ENCODE measurements around the gene NCF2.

The NCF2 gene

GRCh38 chr1:183584147-183584546 is 6.1 kb downstream of the NCF2 start:
- DNase-seq (ENCODE audit: low read depth), result no peak

DNA sequence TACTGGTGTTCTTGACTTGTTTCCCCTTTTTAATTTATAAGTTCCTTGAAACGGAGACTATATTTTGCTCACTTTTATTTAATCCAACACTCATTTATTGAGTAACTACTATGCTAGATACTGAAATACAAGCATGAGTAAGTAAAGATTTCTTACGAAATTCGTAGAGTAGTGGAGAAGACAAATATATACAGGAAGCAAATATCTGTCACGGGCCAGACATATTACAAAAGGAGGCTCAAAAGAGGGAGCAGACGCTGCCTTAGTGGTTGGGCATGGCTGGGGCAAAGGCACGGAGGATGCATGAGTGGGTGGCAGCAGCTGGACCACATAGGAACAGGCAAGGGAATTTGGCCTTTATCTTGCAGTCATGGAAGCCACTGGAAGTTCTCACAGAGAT is 6.8 kb downstream of the NCF2 start:
- no peak for DNase-seq (ENCODE audit: low read depth)

DNA sequence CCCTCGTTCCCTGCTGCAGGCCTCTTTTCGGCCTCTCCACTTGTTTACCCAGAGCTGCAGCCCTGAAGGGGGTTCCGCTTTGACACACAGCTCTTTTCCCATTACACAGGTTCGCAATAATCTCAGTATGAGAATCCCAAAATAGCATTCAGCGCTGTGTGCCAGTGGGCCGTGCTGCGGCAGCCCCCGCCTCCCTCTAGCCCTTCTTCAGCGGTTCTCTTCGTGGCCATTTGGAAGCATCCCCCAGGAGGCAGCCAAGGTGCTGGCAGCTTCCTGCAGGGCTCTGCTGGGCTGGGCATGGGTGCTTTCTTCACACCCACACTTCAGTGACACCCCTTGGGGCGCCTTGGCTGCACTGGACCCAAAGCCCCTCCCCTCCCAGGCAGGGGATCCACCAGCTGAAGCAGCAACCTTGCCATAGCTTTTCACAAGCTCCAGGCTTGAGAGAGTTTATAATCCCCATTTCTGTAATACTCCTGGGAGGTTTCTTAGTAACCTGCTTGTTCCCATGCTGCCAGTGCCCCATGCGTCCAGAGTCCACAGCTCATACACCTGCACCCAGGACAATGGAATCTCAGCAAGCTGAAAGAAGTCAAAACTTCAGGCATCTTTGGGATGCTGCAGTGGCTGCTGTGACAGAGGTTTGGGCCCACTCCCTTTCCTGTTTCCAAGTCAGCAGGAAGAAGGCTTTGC is 8.1 kb downstream of the NCF2 start:
- DNase-seq (ENCODE audit: low read depth), result no peak

DNA sequence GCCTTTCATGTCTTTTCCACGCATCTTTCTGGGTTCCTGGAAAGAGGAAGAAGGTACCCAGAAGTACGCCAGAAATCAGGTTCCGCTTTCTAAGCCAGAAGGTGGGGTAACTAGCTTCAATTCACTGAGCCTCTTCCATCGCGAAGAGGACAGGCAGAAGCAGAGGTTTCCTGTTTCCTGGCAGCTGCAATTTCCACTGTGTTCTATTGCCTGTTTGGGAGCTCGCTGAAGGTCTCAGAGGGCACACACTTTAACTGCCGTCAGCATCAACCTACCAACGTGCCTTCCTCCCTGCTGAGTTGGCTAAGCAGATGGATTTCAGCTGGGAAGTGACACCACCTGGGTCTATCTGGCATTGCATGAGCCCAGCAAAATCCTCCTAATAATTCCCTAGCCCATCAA is 10.0 kb downstream of the NCF2 start:
- DNase-seq (ENCODE audit: low read depth), result no peak

DNA sequence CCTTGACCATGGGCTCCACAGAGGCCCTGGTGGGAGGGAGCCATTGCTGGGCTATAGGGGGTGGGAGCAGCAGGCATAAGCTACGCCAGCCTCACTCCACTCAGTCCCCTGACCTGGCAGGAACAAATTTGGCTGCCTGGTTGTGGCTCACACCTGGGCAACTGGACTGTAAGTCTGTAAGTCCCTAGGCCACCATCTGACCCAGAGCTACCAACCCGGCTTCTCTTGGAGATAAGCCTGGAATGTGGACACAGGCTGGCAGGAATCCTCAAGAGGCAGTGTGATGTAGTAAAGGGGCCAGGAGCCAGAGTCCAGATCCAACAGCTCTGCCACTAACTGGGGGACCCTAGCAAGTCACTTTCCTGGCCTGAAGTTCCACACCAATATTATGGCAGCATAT is 11.4 kb downstream of the NCF2 start:
- DNase-seq (ENCODE audit: low read depth), result no peak

DNA sequence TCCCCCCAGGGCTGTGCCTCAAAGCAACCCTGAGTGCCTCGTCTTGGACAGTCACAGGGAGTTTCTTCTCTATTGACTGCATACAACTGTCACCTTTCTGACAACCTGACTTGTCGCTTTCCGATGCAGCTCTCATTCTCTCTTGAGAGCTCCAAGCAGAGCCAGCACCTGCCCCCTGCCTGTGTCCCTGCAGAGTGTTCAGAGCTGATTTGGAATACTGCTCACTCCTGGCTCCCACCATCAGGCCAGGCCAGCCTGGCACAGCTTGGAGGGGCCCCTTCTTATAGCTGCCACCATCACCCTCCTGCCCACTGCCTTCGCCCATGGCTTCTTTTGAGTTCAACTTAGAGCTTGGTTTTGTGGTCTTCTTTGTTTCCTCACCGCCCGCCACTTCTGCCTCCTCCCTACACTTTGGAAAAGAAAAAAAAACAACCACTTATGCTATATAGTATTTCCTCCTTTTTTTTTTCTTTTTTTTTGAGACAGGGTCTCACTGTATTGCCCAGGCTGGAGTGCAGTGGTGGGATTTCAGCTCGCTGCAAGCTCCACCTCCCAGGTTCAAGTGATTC is 12.3 kb downstream of the NCF2 start:
- DNase-seq (ENCODE audit: low read depth), result no peak

GRCh38 chr1:183576537-183576936 is 13.7 kb downstream of the NCF2 start:
- DNase-seq (ENCODE audit: low read depth), result no peak

GRCh38 chr1:183575606-183576005 is 14.7 kb downstream of the NCF2 start:
- DNase-seq (ENCODE audit: low read depth), result no peak

- DNase-seq (ENCODE audit: low read depth), result no peak
These were observed 17.5 kb downstream of the NCF2 start for GRCh38 chr1:183572721-183573120.

DNA sequence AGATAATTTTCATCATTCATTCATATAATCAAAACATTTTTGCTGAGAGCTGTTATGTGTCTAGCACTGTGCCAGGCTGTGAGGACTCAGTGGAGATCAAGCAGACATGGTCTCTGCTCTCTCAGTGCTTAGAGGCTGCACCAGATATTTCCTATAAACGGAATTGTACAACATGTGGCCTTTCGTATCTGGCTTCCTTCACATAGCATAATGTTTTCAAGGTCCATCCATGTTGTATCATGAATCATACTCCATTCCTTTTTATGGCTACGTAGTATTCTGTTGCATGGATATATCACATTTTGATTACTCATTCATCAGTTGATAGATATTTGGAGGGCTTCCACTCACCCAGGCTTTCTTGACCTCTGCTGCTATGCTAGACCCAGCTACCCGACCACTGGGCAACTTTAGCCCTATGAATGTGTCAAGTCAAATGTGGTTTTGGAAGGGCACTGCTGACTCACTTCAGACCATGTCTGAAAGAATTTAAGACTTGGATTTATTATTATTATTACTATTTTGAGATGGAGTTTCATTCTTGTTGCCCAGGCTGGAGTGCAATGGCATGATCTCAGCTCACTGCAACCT is 18.5 kb downstream of the NCF2 start:
- no peak for DNase-seq (ENCODE audit: low read depth)

GRCh38 chr1:183570451-183570850 is 19.8 kb downstream of the NCF2 start:
- DNase-seq (ENCODE audit: low read depth), result no peak

GRCh38 chr1:183569801-183570200 is 20.5 kb downstream of the NCF2 start:
- DNase-seq (ENCODE audit: low read depth), result no peak

DNA sequence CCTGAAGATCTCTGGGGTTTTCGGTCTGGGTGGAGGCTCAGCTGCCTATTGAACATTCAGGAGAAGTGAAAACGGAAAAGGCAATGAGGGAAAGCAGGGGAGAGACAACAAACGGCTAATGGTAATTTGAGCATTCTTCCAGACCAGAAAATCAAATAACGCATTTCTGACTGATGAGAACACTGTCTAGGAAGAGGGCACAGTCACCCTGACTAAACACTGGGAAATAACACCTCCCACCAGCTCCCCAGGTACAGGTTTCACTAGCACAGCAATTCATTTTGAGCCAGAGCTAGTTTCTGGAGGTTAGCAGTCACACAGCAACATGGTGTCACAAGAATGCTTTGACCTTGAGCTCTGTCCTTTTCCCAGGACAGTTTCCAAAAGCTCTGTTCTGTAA is 21.1 kb downstream of the NCF2 start:
- DNase-seq (ENCODE audit: low read depth), result no peak

DNA sequence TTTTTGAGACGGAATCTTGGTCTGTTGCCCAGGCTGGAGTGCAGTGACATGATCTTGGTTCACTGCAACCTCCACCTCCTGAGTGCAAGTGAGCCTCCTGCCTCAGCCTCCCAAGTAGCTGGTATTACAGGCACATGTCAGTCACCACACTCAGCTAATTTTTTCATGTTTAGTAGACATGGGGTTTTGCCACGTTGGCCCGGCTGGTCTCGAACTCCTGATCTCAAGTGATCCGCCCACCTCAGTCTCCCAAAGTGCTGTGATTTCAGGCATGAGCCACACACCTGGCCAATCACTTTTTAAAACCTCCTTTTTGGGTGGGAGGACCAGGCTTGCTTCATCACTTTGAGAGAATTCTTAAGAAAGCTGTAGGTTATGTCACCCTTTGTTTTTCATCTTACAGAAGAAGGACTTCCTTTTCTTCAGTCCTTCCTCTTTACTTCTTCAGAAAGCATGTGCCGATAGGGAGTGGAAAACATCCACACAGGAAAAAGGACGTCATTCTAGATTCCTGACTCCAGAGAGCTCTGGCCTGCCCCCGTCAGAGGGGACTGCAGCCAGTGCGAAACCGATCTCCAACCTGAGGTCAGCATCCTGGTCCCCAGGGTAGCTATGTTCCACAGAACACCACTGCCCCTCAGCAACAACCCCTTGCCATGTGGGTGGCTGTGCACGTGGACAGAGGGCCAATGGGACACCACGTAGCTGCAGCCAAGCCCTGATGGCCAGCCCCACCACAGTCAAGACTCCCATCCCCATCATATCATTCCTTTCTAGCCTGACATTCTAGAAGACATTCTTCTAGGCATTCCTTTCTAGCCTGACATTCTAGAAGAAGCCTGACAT is 21.9 kb downstream of the NCF2 start:
- no peak for DNase-seq (ENCODE audit: low read depth)

GRCh38 chr1:183567584-183567983 is 22.7 kb downstream of the NCF2 start:
- no peak for DNase-seq (ENCODE audit: low read depth)

DNA sequence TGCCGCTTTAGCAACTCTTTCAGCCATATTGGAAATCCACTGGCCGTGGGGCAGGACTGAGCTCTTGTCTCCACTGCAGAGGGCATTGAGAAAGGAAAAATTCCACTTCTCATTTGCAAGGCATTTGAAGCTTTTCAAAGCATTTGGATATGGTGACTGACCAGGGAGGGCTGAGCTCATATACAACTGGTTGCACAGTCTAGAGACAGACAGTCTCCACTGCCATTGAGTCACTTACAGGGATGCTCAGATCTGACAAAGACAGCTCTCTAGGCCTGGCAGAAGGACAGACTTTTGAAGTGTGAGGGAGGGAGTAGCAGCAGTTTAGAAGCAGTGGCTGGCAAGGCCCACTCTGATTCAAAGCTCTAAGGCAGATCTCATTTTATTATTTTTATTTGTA is 24.2 kb downstream of the NCF2 start:
- DNase-seq (ENCODE audit: low read depth), result no peak

DNA sequence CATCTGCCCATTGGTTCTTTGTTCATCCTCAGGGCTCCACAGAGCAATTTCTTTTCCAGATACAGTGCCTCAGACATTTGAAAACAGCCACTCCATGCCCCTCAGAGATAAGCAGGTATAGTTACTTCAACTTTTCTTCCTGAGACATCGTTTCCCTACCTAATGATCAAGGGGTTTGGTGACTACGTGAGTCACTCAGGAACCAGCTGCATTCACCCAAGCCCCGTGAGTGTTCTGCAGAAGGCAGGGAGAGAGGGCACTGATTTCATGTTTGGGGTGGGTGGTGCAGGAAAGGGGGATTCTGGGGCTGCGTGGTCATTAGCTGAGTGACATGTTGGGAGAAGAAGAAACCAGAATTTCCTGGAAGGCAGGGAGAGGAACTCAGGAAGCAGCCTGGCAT is 25.0 kb downstream of the NCF2 start:
- no peak for DNase-seq (ENCODE audit: low read depth)

- no peak for DNase-seq (ENCODE audit: low read depth)
These were observed 27.6 kb downstream of the NCF2 start for GRCh38 chr1:183562701-183563100.

- DNase-seq (ENCODE audit: low read depth), result no peak
These were observed 31.2 kb downstream of the NCF2 start for GRCh38 chr1:183559061-183559460.

DNA sequence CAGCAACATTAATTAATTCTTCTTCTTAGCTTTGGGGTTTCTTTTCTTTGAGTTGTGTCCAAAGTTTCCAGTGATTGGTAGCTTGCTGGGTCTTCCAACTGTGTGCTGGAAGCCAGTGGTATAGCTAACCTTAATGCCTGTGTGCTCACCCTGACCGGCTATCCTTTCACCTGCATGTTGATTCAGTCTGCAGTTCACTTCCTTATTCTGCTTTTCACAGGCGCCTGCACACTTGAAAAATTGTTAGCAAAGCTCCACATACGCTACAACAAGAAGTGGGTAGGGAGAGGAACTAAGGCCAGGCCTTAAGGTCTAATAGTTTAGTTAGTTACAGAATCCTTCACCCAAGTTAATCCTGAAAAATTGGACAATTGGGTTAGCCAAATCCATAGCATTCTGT is 35.7 kb downstream of the NCF2 start:
- no peak for DNase-seq (ENCODE audit: low read depth)

- DNase-seq (ENCODE audit: low read depth), result no peak
These were observed 36.5 kb downstream of the NCF2 start for GRCh38 chr1:183553764-183554163.

- DNase-seq (ENCODE audit: low read depth), result no peak
These were observed 36.9 kb downstream of the NCF2 start for GRCh38 chr1:183553331-183553730.

GRCh38 chr1:183552891-183553290 is 37.4 kb downstream of the NCF2 start:
- no peak for DNase-seq (ENCODE audit: low read depth)
